Neutrophil (primary cell): ENCODE results near the gene VSTM2L.

Source experiments
- H3K27ac ChIP-seq: fragments of 200-600 bp; sonication (generic); 2 replicates; pipeline ENCODE4 v1.5.1; 2016; ENCODE audit warnings: mild to moderate bottlenecking, moderate library complexity
- H3K27me3 ChIP-seq: fragments of 200-600 bp; sonication (generic); 2 replicates; pipeline ENCODE4 v1.6.0; 2016; ENCODE audit warnings: mild to moderate bottlenecking
- H3K36me3 ChIP-seq: fragments of 200-600 bp; sonication (generic); 2 replicates; pipeline ENCODE4 v1.5.1; 2017
- H3K4me1 ChIP-seq, 2 experiments: fragments of 200-600 bp in 1 of 2; sonication (generic) in 1 of 2; 1 replicate in 1 of 2; 2 replicates in 1 of 2; pipeline versions ENCODE4 v1.5.1 to v1.6.1; 2013 to 2016; ENCODE audit warnings: low read depth in 1 of 2, low read length in 1 of 2, mild to moderate bottlenecking in 1 of 2, moderate library complexity in 1 of 2; ENCODE audit not compliant: control insufficient read depth in 1 of 2, insufficient read depth in 1 of 2
- H3K4me3 ChIP-seq, 2 experiments: fragments of 200-600 bp in 1 of 2; sonication (generic) in 1 of 2; 1 replicate in 1 of 2; 2 replicates in 1 of 2; pipeline ENCODE4 v1.5.1; 2013 to 2016; ENCODE audit warnings: low read depth in 1 of 2, low read length in 1 of 2, mild to moderate bottlenecking in 1 of 2, moderate library complexity in 1 of 2
- H3K9me3 ChIP-seq: fragments of 200-600 bp; sonication (generic); 2 replicates; pipeline ENCODE4 v1.5.1; 2016
- TF ChIP-seq, protein P1 (sequence below): fragments of 200-600 bp; sonication (generic); IDR thresholded peaks from 2 replicates; pipeline ENCODE4 v1.5.1; 2016; ENCODE audit warnings: antibody characterized with exemption

Gene VSTM2L

GRCh38 chr20:37988306-37988954, 85.5 kb downstream of the VSTM2L start:
- Histone ChIP-seq H3K27ac (no peak overlapping the region), H3K4me3 (no peak overlapping the region), H3K4me1 (peaks cover 9 to 12% of the 10 kb centered on the region in 2 experiments), H3K9me3 (no peaks in the 10 kb centered on the region), H3K36me3 (peaks cover 55% of the 10 kb centered on the region), H3K27me3 (no peaks in the 10 kb centered on the region)
- TF ChIP-seq, protein P1, sequence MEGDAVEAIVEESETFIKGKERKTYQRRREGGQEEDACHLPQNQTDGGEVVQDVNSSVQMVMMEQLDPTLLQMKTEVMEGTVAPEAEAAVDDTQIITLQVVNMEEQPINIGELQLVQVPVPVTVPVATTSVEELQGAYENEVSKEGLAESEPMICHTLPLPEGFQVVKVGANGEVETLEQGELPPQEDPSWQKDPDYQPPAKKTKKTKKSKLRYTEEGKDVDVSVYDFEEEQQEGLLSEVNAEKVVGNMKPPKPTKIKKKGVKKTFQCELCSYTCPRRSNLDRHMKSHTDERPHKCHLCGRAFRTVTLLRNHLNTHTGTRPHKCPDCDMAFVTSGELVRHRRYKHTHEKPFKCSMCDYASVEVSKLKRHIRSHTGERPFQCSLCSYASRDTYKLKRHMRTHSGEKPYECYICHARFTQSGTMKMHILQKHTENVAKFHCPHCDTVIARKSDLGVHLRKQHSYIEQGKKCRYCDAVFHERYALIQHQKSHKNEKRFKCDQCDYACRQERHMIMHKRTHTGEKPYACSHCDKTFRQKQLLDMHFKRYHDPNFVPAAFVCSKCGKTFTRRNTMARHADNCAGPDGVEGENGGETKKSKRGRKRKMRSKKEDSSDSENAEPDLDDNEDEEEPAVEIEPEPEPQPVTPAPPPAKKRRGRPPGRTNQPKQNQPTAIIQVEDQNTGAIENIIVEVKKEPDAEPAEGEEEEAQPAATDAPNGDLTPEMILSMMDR, result no peak

- H3K4me3 ChIP-seq, result no peak overlapping the region
- peaks cover 67% of the 10 kb centered on the region for H3K36me3 ChIP-seq
- TF ChIP-seq, protein P1, result no peak
- H3K4me1 ChIP-seq, result peaks cover 9 to 12% of the 10 kb centered on the region in 2 experiments
- no peaks in the 10 kb centered on the region for H3K9me3 ChIP-seq
- H3K27ac ChIP-seq, result peak overlapping the region; percentile 15
- H3K27me3 ChIP-seq, result no peaks in the 10 kb centered on the region
These were observed 86.8 kb downstream of the VSTM2L start for GRCh38 chr20:37989601-37990295.

- Histone ChIP-seq H3K4me1 (peaks cover 9 to 12% of the 10 kb centered on the region in 2 experiments), H3K36me3 (peaks cover 74% of the 10 kb centered on the region), H3K4me3 (no peak overlapping the region), H3K27ac (peak overlapping the region; percentile 15), H3K27me3 (no peaks in the 10 kb centered on the region), H3K9me3 (no peaks in the 10 kb centered on the region)
- TF ChIP-seq, protein P1, result no peak
These were observed 87.7 kb downstream of the VSTM2L start for GRCh38 chr20:37990571-37991151.

GRCh38 chr20:37991157-37991866, 88.4 kb downstream of the VSTM2L start:
- TF ChIP-seq, protein P1, result no peak
- H3K36me3 ChIP-seq, result peaks cover 74% of the 10 kb centered on the region
- H3K4me1 ChIP-seq, result peaks cover 9 to 12% of the 10 kb centered on the region in 2 experiments
- no peak overlapping the region for H3K4me3 ChIP-seq
- H3K9me3 ChIP-seq, result no peaks in the 10 kb centered on the region
- H3K27ac ChIP-seq, result peak overlapping the region; percentile 15
- H3K27me3 ChIP-seq, result no peaks in the 10 kb centered on the region

- H3K36me3 ChIP-seq, result peaks cover 74% of the 10 kb centered on the region
- H3K9me3 ChIP-seq, result no peaks in the 10 kb centered on the region
These were observed 89.0 kb downstream of the VSTM2L start for GRCh38 chr20:37991908-37992307.

More at GRCh38 chr20:37991908-37992307, 89.0 kb downstream of the VSTM2L start:
- no peak overlapping the region for H3K4me3 ChIP-seq
- H3K4me1 ChIP-seq, result peaks cover 9 to 12% of the 10 kb centered on the region in 2 experiments
- H3K27ac ChIP-seq, result no peak overlapping the region
- TF ChIP-seq, protein P1, result no peak
- H3K27me3 ChIP-seq, result no peaks in the 10 kb centered on the region
